Measurements from ENCODE around the gene PLB1.

Gene PLB1

GRCh38 chr2:28688818-28689217 is 193.0 kb downstream of the PLB1 start:
- no peak overlapping the region for H3K4me3 ChIP-seq (ENCODE audit: control insufficient read depth, low read depth, low read length)
- DNase-seq (ENCODE audit: low read depth), result no peak
- TF ChIP-seq CTCF (conservative IDR thresholded peaks at IDR 0.05; ENCODE audit: control insufficient read depth, insufficient read depth, low read depth, low read length), result no peak

GRCh38 chr2:28689771-28690170 is 193.9 kb downstream of the PLB1 start:
- DNase-seq (ENCODE audit: low read depth), result no peak
- no peak overlapping the region for H3K4me3 ChIP-seq (ENCODE audit: control insufficient read depth, low read depth, low read length)
- no peak for TF ChIP-seq CTCF (conservative IDR thresholded peaks at IDR 0.05; ENCODE audit: control insufficient read depth, insufficient read depth, low read depth, low read length)

GRCh38 chr2:28692411-28692810 is 196.6 kb downstream of the PLB1 start:
- no peak for DNase-seq (ENCODE audit: low read depth)
- no peak for TF ChIP-seq CTCF (conservative IDR thresholded peaks at IDR 0.05; ENCODE audit: control insufficient read depth, insufficient read depth, low read depth, low read length)
- no peak overlapping the region for H3K4me3 ChIP-seq (ENCODE audit: control insufficient read depth, low read depth, low read length)

- H3K4me3 ChIP-seq (ENCODE audit: control insufficient read depth, low read depth, low read length), result no peak overlapping the region
- no peak for TF ChIP-seq CTCF (conservative IDR thresholded peaks at IDR 0.05; ENCODE audit: control insufficient read depth, insufficient read depth, low read depth, low read length)
- no peak for DNase-seq (ENCODE audit: low read depth)
Observed at GRCh38 chr2:28693223-28693622, 197.4 kb downstream of the PLB1 start.
